ENCODE data around the gene FOXI3. TPM values are rescaled to one million over a fixed set of nuclear protein-coding genes. Genes with fewer than 3 reads are reported as not detected.

FOXI3 gene
- total and polyA plus RNA-seq, 4 donors = not detected

DNA sequence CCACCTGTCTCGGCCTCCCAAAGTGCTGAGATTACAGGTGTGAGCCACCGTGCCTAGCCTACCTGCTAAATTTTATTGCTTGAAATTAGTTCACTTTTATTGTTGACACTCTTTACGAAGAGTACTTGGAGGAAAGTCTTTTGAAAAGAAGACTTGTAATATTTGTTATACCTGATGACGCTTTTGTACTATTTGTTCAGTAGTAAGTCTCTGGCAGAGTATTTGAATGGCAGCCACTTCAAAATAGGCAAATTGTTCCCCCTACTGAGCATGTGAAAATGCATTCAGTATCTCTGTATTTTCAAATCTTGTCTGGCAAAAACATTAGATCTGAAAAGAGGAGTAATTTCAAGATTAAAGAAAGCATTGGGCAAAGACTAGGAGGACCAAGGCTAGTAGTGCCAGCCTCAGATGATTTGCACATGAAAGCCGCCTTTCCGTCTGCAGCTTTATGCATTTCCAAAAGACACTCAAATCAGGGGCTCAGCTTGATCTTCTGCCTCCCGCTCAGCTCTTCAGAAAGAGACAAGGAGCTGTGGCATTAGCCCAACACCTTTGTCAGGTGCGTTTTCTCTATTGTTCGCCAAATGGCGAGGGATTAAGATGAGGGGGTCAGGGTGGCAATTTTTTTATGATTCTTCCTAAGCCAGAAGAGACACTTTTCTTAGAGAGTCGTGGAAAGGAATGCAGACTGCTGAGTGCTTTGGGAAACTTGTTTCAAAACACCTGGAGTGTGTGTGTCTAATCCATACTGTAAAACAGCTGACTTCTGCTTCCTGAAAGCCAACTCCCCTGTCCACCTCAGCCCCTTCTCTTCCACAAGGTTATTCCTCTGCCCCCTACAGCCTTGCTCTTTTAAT lies 18.8 kb upstream of the FOXI3 start:
- intact Hi-C loops (cut with DNase I) = no loop called here
- ATAC-seq (ENCODE audit: low FRiP score) = no peak
- WGBS, 2 donors = 38 to 41% methylated on average over 11 of the region's 11 CpGs
- DNase-seq = no peak
- Histone ChIP-seq H3K4me1 (ENCODE audit: control insufficient read depth in 1 of 2, insufficient read depth in 2 of 2, low read length in 2 of 2) (no peaks in the 10 kb centered on the region), H3K27me3 (ENCODE audit: control insufficient read depth in 1 of 2, insufficient read depth in 2 of 2, low read length in 1 of 2) (no peaks in the 10 kb centered on the region), H3K9me3 (ENCODE audit: control insufficient read depth, low read length) (peaks cover 3% of the 10 kb centered on the region), H3K36me3 (ENCODE audit: control insufficient read depth in 1 of 2, insufficient read depth in 2 of 2, low read length in 1 of 2) (no peaks in the 10 kb centered on the region), H3K27ac (ENCODE audit: low read depth in 1 of 2, low read length in 2 of 2) (no peak overlapping the region), H3K4me3 (ENCODE audit: low read length in 2 of 2) (no peak overlapping the region)

DNA sequence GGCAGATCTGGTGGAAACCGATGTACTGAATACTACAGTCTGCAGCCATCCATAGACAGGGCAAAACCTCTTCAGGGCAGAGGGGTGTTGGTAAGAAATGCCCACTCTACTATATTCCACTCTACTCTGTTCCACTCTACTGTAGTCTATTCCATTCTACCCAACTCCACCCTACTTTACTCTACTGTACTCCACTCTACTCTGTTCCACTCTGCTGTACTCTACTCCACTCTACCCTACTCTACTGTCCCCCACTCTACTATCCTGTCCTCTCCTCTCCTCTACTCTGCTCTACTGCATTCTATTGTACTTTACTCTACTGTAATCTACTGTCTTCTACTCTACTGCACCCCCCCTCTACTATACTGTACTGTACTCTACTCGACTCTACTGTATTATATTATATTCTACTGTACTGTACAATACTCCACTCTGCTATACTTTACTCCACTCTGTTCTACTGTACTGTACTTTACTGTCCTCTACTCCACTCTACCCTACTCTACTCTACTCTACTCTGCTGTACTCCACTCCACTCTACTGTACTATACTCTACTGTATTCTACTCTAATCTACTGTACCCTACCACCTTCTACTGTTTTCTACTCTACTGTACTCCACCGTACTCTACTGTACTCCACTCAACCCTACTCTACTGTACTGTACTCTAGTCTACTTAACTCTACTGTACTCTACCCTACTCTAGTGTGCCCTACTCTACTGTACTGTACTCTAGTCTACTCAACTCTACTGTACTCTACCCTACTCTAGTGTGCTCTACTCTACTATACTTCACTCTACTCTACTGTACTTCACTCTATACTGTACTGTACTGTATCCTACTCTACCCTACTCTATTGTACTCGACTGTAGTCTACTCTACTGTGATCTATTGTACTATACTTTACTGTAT lies 17.0 kb upstream of the FOXI3 start:
- 80 to 83% methylated on average over 4 of the region's 4 CpGs for WGBS, 2 donors
- Histone ChIP-seq H3K36me3 (ENCODE audit: control insufficient read depth in 1 of 2, insufficient read depth in 2 of 2, low read length in 1 of 2) (no peaks in the 10 kb centered on the region), H3K9me3 (ENCODE audit: control insufficient read depth, low read length) (peaks cover 3% of the 10 kb centered on the region), H3K27ac (ENCODE audit: low read depth in 1 of 2, low read length in 2 of 2) (no peak overlapping the region), H3K4me3 (ENCODE audit: low read length in 2 of 2) (no peak overlapping the region), H3K4me1 (ENCODE audit: control insufficient read depth in 1 of 2, insufficient read depth in 2 of 2, low read length in 2 of 2) (no peaks in the 10 kb centered on the region), H3K27me3 (ENCODE audit: control insufficient read depth in 1 of 2, insufficient read depth in 2 of 2, low read length in 1 of 2) (no peaks in the 10 kb centered on the region)
- DNase-seq = no peak
- intact Hi-C loops (cut with DNase I) = no loop called here
- peak; percentile 50 for ATAC-seq (ENCODE audit: low FRiP score)

DNA sequence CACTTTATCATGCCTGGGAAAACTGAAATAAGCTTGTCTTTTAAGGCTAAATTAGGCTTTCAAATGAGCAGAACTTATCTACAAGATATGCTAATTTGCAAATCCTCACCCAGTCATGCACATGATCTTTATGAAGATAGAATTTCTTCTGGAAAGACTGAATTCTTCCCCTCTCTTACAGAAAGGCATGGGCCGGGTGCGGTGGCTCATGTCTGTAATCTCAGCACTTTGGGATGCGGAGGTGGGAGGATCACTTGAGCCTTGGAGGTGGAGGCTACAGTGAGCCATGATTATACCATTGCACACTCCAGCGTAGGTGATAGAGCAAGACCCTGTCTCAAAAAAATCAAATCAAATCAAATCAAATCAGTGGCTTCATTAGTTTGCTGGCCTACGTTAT lies 11.7 kb upstream of the FOXI3 start:
- Histone ChIP-seq H3K27ac (ENCODE audit: low read depth in 1 of 2, low read length in 2 of 2) (no peak overlapping the region), H3K4me1 (ENCODE audit: control insufficient read depth in 1 of 2, insufficient read depth in 2 of 2, low read length in 2 of 2) (no peaks in the 10 kb centered on the region), H3K9me3 (ENCODE audit: control insufficient read depth, low read length) (no peaks in the 10 kb centered on the region), H3K4me3 (ENCODE audit: low read length in 2 of 2) (no peak overlapping the region), H3K27me3 (ENCODE audit: control insufficient read depth in 1 of 2, insufficient read depth in 2 of 2, low read length in 1 of 2) (peaks cover 0 to 2% of the 10 kb centered on the region in 2 donors), H3K36me3 (ENCODE audit: control insufficient read depth in 1 of 2, insufficient read depth in 2 of 2, low read length in 1 of 2) (no peaks in the 10 kb centered on the region)
- intact Hi-C loops (cut with DNase I) = no loop called here
- 86 to 88% methylated on average over 5 of the region's 5 CpGs for WGBS, 2 donors
- DNase-seq (no peak), ATAC-seq (ENCODE audit: low FRiP score) (no peak)

DNA sequence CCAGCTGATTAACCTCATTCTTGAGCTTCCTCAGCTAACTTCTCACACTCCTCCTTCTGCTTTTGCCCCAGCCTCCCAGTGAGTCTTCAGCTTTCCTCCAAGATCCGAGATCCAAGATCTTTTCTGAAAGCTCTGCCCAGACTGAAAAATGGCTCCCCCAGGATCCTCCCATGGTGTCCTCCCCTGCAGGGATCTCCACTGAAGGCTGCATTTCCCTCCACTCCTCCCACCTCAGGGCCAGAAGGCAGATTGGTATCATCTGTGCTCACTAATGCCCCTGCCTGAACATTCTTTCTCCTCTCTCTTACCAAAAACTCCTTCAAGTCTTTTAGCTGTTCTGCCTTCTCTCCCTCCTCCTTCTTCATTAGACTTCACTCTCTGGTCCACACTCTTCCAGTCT lies 6.1 kb upstream of the FOXI3 start:
- 7 to 10% methylated on average over 1 of the region's 1 CpG for WGBS, 2 donors
- Histone ChIP-seq H3K9me3 (ENCODE audit: control insufficient read depth, low read length) (no peaks in the 10 kb centered on the region), H3K27me3 (ENCODE audit: control insufficient read depth in 1 of 2, insufficient read depth in 2 of 2, low read length in 1 of 2) (peaks cover 0 to 2% of the 10 kb centered on the region in 2 donors), H3K27ac (ENCODE audit: low read depth in 1 of 2, low read length in 2 of 2) (no peak overlapping the region), H3K4me3 (ENCODE audit: low read length in 2 of 2) (no peak overlapping the region), H3K36me3 (ENCODE audit: control insufficient read depth in 1 of 2, insufficient read depth in 2 of 2, low read length in 1 of 2) (no peaks in the 10 kb centered on the region), H3K4me1 (ENCODE audit: control insufficient read depth in 1 of 2, insufficient read depth in 2 of 2, low read length in 2 of 2) (no peaks in the 10 kb centered on the region)
- ATAC-seq (ENCODE audit: low FRiP score) (no peak), DNase-seq (no peak)
- intact Hi-C loops (cut with DNase I) = no loop called here

DNA sequence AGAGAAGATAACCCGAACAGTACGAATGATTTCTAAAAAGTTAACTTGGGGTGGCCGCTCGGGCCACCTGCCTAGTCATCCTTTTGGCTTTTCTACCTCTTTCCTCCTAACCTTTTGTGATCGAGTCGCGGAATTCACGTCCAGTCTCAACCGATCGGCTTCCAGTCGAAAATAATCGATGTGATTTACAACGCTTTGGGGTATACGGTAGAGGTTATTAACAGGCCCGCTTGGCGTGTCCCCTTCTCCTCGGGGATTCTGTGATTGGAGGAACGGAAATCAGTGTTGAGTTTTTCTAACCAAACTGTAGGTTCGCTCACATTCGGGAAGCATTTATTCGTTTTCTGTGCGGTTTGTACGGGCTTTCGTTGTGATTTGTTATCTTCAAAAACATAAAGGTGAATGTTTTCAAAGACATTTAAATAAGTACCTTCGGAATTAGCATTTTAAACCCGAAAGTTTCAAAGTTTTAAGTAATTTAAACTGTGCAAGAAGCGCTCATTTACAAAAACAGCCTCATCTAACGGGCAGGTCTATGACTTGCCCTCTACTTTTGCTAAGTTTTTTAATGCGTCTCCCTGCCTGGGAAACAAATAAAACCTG lies 588 bp upstream of the FOXI3 start:
- no peak for DNase-seq
- ATAC-seq (ENCODE audit: low FRiP score) = no peak
- H3K27me3 ChIP-seq (ENCODE audit: control insufficient read depth in 1 of 2, insufficient read depth in 2 of 2, low read length in 1 of 2) = no peaks in the 10 kb centered on the region
- H3K4me3 ChIP-seq (ENCODE audit: low read length in 2 of 2) = peak overlapping the region in 1 of 2 donors; percentile 41
- WGBS, 2 donors = 6 to 9% methylated on average over 29 of the region's 29 CpGs
- no peaks in the 10 kb centered on the region for H3K9me3 ChIP-seq (ENCODE audit: control insufficient read depth, low read length)
- no peaks in the 10 kb centered on the region for H3K4me1 ChIP-seq (ENCODE audit: control insufficient read depth in 1 of 2, insufficient read depth in 2 of 2, low read length in 2 of 2)
- intact Hi-C loops (cut with DNase I) = no loop called here
- no peaks in the 10 kb centered on the region for H3K36me3 ChIP-seq (ENCODE audit: control insufficient read depth in 1 of 2, insufficient read depth in 2 of 2, low read length in 1 of 2)
- no peak overlapping the region for H3K27ac ChIP-seq (ENCODE audit: low read depth in 1 of 2, low read length in 2 of 2)

DNA sequence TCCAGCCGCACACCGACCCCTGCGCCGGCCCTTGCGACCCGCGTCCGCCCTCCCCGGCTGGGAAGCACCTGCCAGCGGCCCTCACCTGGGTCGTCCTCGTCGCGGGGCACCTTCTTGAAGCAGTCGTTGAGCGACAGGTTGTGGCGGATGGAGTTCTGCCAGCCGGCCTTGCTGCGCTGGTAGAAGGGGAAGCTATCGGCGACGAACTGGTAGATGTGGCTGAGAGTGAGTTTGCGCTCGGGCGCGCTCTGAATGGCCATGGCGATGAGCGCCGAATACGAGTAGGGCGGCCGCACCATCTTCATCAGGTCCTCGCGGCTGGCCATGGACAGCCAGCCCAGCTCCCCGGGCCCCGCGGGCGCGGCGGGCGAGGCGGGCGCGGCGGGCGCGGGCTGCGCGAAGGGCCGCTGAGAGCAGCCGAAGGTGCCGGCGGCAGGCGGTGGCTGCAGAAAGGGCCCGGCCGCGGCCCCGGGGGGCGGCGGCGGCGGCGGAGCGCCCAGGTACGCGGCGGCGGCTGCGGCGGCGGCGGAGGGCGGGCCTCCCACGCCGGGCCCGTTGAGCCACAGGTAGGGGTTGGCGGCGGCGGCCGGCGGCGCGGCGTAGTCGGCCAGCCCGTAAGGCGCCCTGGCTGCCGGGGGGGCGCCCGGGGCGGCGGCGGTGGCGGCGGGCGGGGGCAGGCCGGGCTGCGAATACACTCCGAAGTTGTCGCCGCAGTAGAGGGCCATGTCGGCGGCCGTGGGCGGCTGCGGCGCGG lies 505 bp downstream of the FOXI3 start:
- Histone ChIP-seq H3K4me1 (ENCODE audit: control insufficient read depth in 1 of 2, insufficient read depth in 2 of 2, low read length in 2 of 2) (no peaks in the 10 kb centered on the region), H3K36me3 (ENCODE audit: control insufficient read depth in 1 of 2, insufficient read depth in 2 of 2, low read length in 1 of 2) (no peaks in the 10 kb centered on the region), H3K27me3 (ENCODE audit: control insufficient read depth in 1 of 2, insufficient read depth in 2 of 2, low read length in 1 of 2) (no peaks in the 10 kb centered on the region), H3K4me3 (ENCODE audit: low read length in 2 of 2) (peak overlapping the region; percentile 41 to 81), H3K27ac (ENCODE audit: low read depth in 1 of 2, low read length in 2 of 2) (no peak overlapping the region), H3K9me3 (ENCODE audit: control insufficient read depth, low read length) (no peaks in the 10 kb centered on the region)
- WGBS, 2 donors = 2% methylated on average over 50 to 108 of the region's 108 CpGs
- DNase-seq = no peak
- ATAC-seq (ENCODE audit: low FRiP score) = no peak
- intact Hi-C loops (cut with DNase I) = no loop called here

DNA sequence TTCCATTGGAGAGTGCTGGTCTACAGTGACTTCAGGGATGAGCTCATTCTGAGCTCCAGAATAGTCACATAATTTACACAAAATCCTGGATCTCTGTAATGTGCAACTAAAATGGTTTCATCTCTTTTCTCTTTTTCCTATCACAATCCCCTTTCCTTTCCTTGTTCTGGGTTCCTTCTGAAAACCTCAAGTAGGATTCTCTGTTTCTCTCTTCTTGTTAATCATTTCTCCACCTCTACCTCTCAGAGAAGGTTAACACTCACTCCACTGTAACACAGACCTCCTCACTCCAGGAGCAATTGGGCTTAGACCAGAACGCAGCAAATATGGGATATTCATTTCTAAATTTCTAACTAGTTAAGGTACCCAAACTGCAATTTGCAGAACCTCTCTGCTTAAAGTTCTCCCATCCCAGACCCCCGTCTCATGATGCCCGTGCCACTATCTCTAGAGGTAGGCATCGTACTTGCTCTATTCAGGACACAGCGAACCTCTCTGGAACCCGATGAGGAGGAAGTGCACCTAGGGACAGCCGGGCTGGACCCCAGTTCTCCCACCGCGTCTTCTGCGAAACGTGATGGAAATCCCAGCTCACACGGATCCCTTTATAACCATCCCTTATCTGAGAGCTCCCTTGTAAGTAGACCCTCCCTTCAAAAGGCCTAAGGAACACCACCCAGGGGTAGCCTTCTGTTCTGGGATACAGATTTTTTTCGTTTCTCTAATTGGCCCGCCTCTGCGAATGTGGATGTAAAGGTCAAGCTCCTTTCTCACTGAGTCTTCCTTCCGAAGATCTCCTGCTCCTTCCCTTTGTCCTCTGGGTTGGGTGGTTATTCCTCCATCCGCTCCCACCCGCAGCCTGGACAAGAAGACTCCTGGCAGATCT lies 1.3 kb downstream of the FOXI3 start:
- Histone ChIP-seq H3K4me1 (ENCODE audit: control insufficient read depth in 1 of 2, insufficient read depth in 2 of 2, low read length in 2 of 2) (no peaks in the 10 kb centered on the region), H3K27ac (ENCODE audit: low read depth in 1 of 2, low read length in 2 of 2) (no peak overlapping the region), H3K9me3 (ENCODE audit: control insufficient read depth, low read length) (no peaks in the 10 kb centered on the region), H3K27me3 (ENCODE audit: control insufficient read depth in 1 of 2, insufficient read depth in 2 of 2, low read length in 1 of 2) (no peaks in the 10 kb centered on the region), H3K4me3 (ENCODE audit: low read length in 2 of 2) (no peak overlapping the region), H3K36me3 (ENCODE audit: control insufficient read depth in 1 of 2, insufficient read depth in 2 of 2, low read length in 1 of 2) (no peaks in the 10 kb centered on the region)
- DNase-seq (no peak), ATAC-seq (ENCODE audit: low FRiP score) (no peak)
- 12 to 17% methylated on average over 18 of the region's 18 CpGs for WGBS, 2 donors
- intact Hi-C loops (cut with DNase I) = no loop called here

All from aorta (tissue), 5 donors.